ENCODE data around the gene PRSS8.
"Not testable (repeated sequence)": the region's sequence is repeated elsewhere in the genome, so short reads cannot be mapped to it uniquely, and the experiment has no call there.

The PRSS8 gene

GRCh38 chr16:31147574-31147973, 12.0 kb upstream of the PRSS8 start:
- H3K27ac Mint-ChIP-seq: no peak overlapping the region
- H3K27me3 Mint-ChIP-seq (ENCODE audit: low read depth): peaks cover 51% of the 10 kb centered on the region
- no peak for TF ChIP-seq CTCF (IDR thresholded peaks at IDR 0.05; ENCODE audit: unreplicated experiment in 3 of 3)
- no peaks in the 10 kb centered on the region for H3K9me3 Mint-ChIP-seq
- H3K36me3 Mint-ChIP-seq (ENCODE audit: low read depth): no peaks in the 10 kb centered on the region
- H3K4me3 Mint-ChIP-seq: no peak overlapping the region
- H3K4me1 Mint-ChIP-seq: no peaks in the 10 kb centered on the region

- TF ChIP-seq CTCF (IDR thresholded peaks at IDR 0.05; ENCODE audit: unreplicated experiment in 3 of 3): no peak
- Mint-ChIP-seq H3K4me1 (peaks cover 7% of the 10 kb centered on the region), H3K27me3 (ENCODE audit: low read depth) (peaks cover 44% of the 10 kb centered on the region), H3K4me3 (no peak overlapping the region), H3K36me3 (ENCODE audit: low read depth) (no peaks in the 10 kb centered on the region), H3K9me3 (no peaks in the 10 kb centered on the region), H3K27ac (no peak overlapping the region)
Measured at GRCh38 chr16:31145398-31145990, 10.0 kb upstream of the PRSS8 start.

- H3K36me3 Mint-ChIP-seq (ENCODE audit: low read depth); H3K9me3 Mint-ChIP-seq; H3K4me1 Mint-ChIP-seq; H3K27ac Mint-ChIP-seq: not testable (repeated sequence)
- peak overlapping the region in 2 of 3 experiments; percentile 69 for H3K4me3 Mint-ChIP-seq
- H3K27me3 Mint-ChIP-seq (ENCODE audit: low read depth): peaks cover 44% of the 10 kb centered on the region
Measured at GRCh38 chr16:31144418-31144817, 8.9 kb upstream of the PRSS8 start.

GRCh38 chr16:31143694-31144148, 8.2 kb upstream of the PRSS8 start:
- Mint-ChIP-seq H3K36me3 (ENCODE audit: low read depth) (no peaks in the 10 kb centered on the region), H3K27me3 (ENCODE audit: low read depth) (peaks cover 38% of the 10 kb centered on the region), H3K4me3 (peak overlapping the region; percentile 69 to 81 (median 69)), H3K9me3 (no peaks in the 10 kb centered on the region), H3K4me1 (peaks cover 7% of the 10 kb centered on the region), H3K27ac (peak overlapping the region in 1 of 3 experiments; percentile 22)
- TF ChIP-seq CTCF (IDR thresholded peaks at IDR 0.05; ENCODE audit: unreplicated experiment in 3 of 3): no peak

GRCh38 chr16:31143011-31143693, 7.6 kb upstream of the PRSS8 start:
- TF ChIP-seq CTCF (IDR thresholded peaks at IDR 0.05; ENCODE audit: unreplicated experiment in 3 of 3): no peak
- H3K4me1 Mint-ChIP-seq: peaks cover 7% of the 10 kb centered on the region
- peaks cover 33% of the 10 kb centered on the region for H3K27me3 Mint-ChIP-seq (ENCODE audit: low read depth)
- no peaks in the 10 kb centered on the region for H3K9me3 Mint-ChIP-seq
- H3K4me3 Mint-ChIP-seq: peak overlapping the region; percentile 69 to 81 (median 69)
- no peak overlapping the region for H3K27ac Mint-ChIP-seq
- H3K36me3 Mint-ChIP-seq (ENCODE audit: low read depth): no peaks in the 10 kb centered on the region

GRCh38 chr16:31142109-31143010, 6.8 kb upstream of the PRSS8 start:
- Mint-ChIP-seq H3K27me3 (ENCODE audit: low read depth) (peaks cover 25% of the 10 kb centered on the region), H3K4me3 (peak overlapping the region; percentile 79 to 85 (median 80))

More at GRCh38 chr16:31142109-31143010, 6.8 kb upstream of the PRSS8 start:
- Mint-ChIP-seq H3K4me1 (peaks cover 7% of the 10 kb centered on the region), H3K9me3 (no peaks in the 10 kb centered on the region), H3K27ac (peak overlapping the region; percentile 95 to 98 (median 95)), H3K36me3 (ENCODE audit: low read depth) (no peaks in the 10 kb centered on the region)
- TF ChIP-seq CTCF (IDR thresholded peaks at IDR 0.05; ENCODE audit: unreplicated experiment in 3 of 3): peak; percentile 95 to 96 (median 96)

All from nephron (organoid).